IMR-90 (cell line): Measurements from ENCODE around the gene A1BG. TPM values are rescaled to one million over a fixed set of nuclear protein-coding genes. Genes with fewer than 3 reads are reported as not detected.

ENCODE experiments used
- ATAC-seq: fragments of 200-7000 bp; cut with Tn5 transposase; 2 replicates; pipeline ENCODE4 v1.9.1; 2020; ENCODE audit warnings: low read depth, mild to moderate bottlenecking, moderate library complexity
- BruUV-seq: library from RNA; stranded (reverse); fragments of 400-500 nt; replicated peaks from 2 replicates; lab custom pipeline; 2021; lab: Mats Ljungman, UMichigan
- CTCF ChIA-PET: fragments of 300-600 bp; formaldehyde crosslinking; extraction: SDS; loops from one replicate; lab custom pipeline; 2021; ENCODE audit warnings: antibody characterized with exemption; lab: Yijun Ruan, JAX
- POLR2A ChIA-PET: fragments of 300-600 bp; sonication (Branson Sonifier 250); formaldehyde crosslinking; loops from one replicate; lab custom pipeline; 2022; ENCODE audit warnings: antibody characterized with exemption; ENCODE audit not compliant: unreplicated experiment; lab: Charles Lee
- DNase-seq: peaks from one replicate; pipeline ENCODE4 v3.0.0; 2013
- H2AFZ ChIP-seq: replicated peaks from 2 replicates; pipeline ENCODE3; 2013; ENCODE audit warnings: low read length, mild to moderate bottlenecking; ENCODE audit not compliant: poor library complexity
- H2AK5ac ChIP-seq: 2 replicates; pipeline ENCODE4 v1.6.1; 2013; ENCODE audit warnings: low read depth, low read length, inconsistent platforms
- H2AK9ac ChIP-seq: replicated peaks from 2 replicates; pipeline ENCODE3; 2013; ENCODE audit warnings: mild to moderate bottlenecking, low read depth, low read length, moderate library complexity; ENCODE audit not compliant: poor library complexity
- H2BK120ac ChIP-seq: 2 replicates; pipeline ENCODE4 v1.6.1; 2013; ENCODE audit warnings: low read depth, low read length, inconsistent platforms
- H2BK15ac ChIP-seq: 3 replicates; pipeline ENCODE4 v1.6.1; 2013; ENCODE audit warnings: low read depth, low read length, inconsistent platforms
- H2BK20ac ChIP-seq: 2 replicates; pipeline ENCODE4 v1.6.1; 2013; ENCODE audit warnings: low read depth, mild to moderate bottlenecking, inconsistent platforms, low read length, moderate library complexity
- H2BK5ac ChIP-seq: 2 replicates; pipeline ENCODE4 v1.6.1; 2013; ENCODE audit warnings: mild to moderate bottlenecking, low read depth, low read length, inconsistent platforms; ENCODE audit not compliant: poor library complexity, severe bottlenecking
- H3K14ac ChIP-seq: replicated peaks from 2 replicates; pipeline ENCODE4 v1.6.1; 2013; ENCODE audit warnings: low read depth, low read length, inconsistent platforms
- H3K18ac ChIP-seq: 2 replicates; pipeline ENCODE4 v1.6.1; 2013; ENCODE audit warnings: low read depth, low read length, control low read depth
- H3K23ac ChIP-seq: 2 replicates; pipeline ENCODE4 v1.6.1; 2013; ENCODE audit warnings: low read depth, low read length, inconsistent platforms
- H3K27ac ChIP-seq: 2 replicates; pipeline ENCODE4 v1.5.1; 2013; ENCODE audit warnings: mild to moderate bottlenecking, control low read depth, low read length; ENCODE audit not compliant: insufficient read depth
- H3K27me3 ChIP-seq: 2 replicates; pipeline ENCODE4 v1.6.1; 2013; ENCODE audit warnings: low read length; ENCODE audit not compliant: control insufficient read depth, insufficient read depth
- H3K36me3 ChIP-seq: 2 replicates; pipeline ENCODE4 v1.6.1; 2013; ENCODE audit warnings: low read length, mixed read lengths; ENCODE audit not compliant: control insufficient read depth, insufficient read depth
- H3K4ac ChIP-seq: 2 replicates; pipeline ENCODE4 v1.6.1; 2013; ENCODE audit warnings: low read depth, low read length, inconsistent platforms
- H3K4me1 ChIP-seq: 2 replicates; pipeline ENCODE4 v1.6.1; 2013; ENCODE audit warnings: low read length, mixed read lengths; ENCODE audit not compliant: control insufficient read depth, insufficient read depth
- H3K4me2 ChIP-seq: 2 replicates; pipeline ENCODE4 v1.6.1; 2013; ENCODE audit warnings: low read depth, mild to moderate bottlenecking, control low read depth, low read length, moderate library complexity
- H3K4me3 ChIP-seq: 2 replicates; pipeline ENCODE4 v1.5.1; 2013; ENCODE audit warnings: low read depth, mild to moderate bottlenecking, control low read depth, low read length, moderate library complexity; ENCODE audit not compliant: insufficient read depth
- H3K56ac ChIP-seq: 2 replicates; pipeline ENCODE4 v1.6.1; 2013; ENCODE audit warnings: low read length, inconsistent platforms; ENCODE audit not compliant: insufficient read depth; ENCODE audit errors: extremely low read depth
- H3K79me1 ChIP-seq, 2 experiments: 2 replicates each; pipeline ENCODE4 v1.6.1; 2013; ENCODE audit warnings: low read length in 2 of 2, inconsistent platforms in 1 of 2, low read depth in 1 of 2
- H3K9ac ChIP-seq: 2 replicates; pipeline ENCODE4 v1.6.1; 2013; ENCODE audit warnings: low read depth, low read length, control low read depth
- H3K9me1 ChIP-seq: 2 replicates; pipeline ENCODE4 v1.6.1; 2013; ENCODE audit warnings: low read length, inconsistent platforms; ENCODE audit not compliant: insufficient read depth
- H3K9me3 ChIP-seq: 2 replicates; pipeline ENCODE4 v1.6.1; 2013; ENCODE audit warnings: low read length; ENCODE audit not compliant: control insufficient read depth, insufficient read depth
- H4K20me1 ChIP-seq: 2 replicates; pipeline ENCODE4 v1.6.1; 2013; ENCODE audit warnings: low read length, inconsistent platforms; ENCODE audit not compliant: insufficient read depth
- H4K5ac ChIP-seq: 2 replicates; pipeline ENCODE4 v1.6.1; 2013; ENCODE audit warnings: mild to moderate bottlenecking, low read depth, low read length, control low read depth
- H4K8ac ChIP-seq, 2 experiments: 2 replicates each; pipeline ENCODE4 v1.6.1; 2013; ENCODE audit warnings: low read depth in 2 of 2, low read length in 2 of 2, control low read depth in 1 of 2, inconsistent platforms in 1 of 2
- H4K91ac ChIP-seq: 2 replicates; pipeline ENCODE4 v1.6.1; 2013; ENCODE audit warnings: low read depth, low read length, inconsistent platforms; ENCODE audit not compliant: insufficient read depth
- CHD1 ChIP-seq: IDR thresholded peaks from 2 replicates; pipeline ENCODE4 v1.6.1; 2012; ENCODE audit warnings: low read depth, low read length, improper control_type of control experiment
- ELK1 ChIP-seq: fragments of 150-350 bp; IDR thresholded peaks from 2 replicates; pipeline ENCODE4 v1.6.1; 2016; ENCODE audit warnings: low read depth, mild to moderate bottlenecking, low read length, moderate library complexity, borderline replicate concordance
- FOS ChIP-seq: fragments of 150-350 bp; IDR thresholded peaks from 2 replicates; pipeline ENCODE4 v1.6.1; 2016; ENCODE audit warnings: low read depth, low read length
- MAFK ChIP-seq: IDR thresholded peaks from 2 replicates; pipeline ENCODE4 v1.6.1; 2012; ENCODE audit warnings: low read depth, low read length, improper control_type of control experiment
- MAZ ChIP-seq: IDR thresholded peaks from 2 replicates; pipeline ENCODE4 v1.6.1; 2012; ENCODE audit warnings: low read depth, mild to moderate bottlenecking, low read length, improper control_type of control experiment, moderate library complexity, borderline replicate concordance
- MXI1 ChIP-seq: IDR thresholded peaks from 2 replicates; pipeline ENCODE4 v1.6.1; 2012; ENCODE audit warnings: low read depth, mild to moderate bottlenecking, low read length, moderate library complexity, borderline replicate concordance
- POLR2A ChIP-seq: IDR thresholded peaks from 2 replicates; pipeline ENCODE4 v1.6.1; 2012; ENCODE audit warnings: mild to moderate bottlenecking, low read depth, low read length
- RAD21 ChIP-seq: IDR thresholded peaks from 2 replicates; pipeline ENCODE4 v1.6.1; 2012; ENCODE audit warnings: low read length, improper control_type of control experiment
- RFX5 ChIP-seq: IDR thresholded peaks from 2 replicates; pipeline ENCODE4 v1.8.0; 2012; ENCODE audit warnings: low read depth, mild to moderate bottlenecking, low read length, moderate library complexity
- SMC3 ChIP-seq: fragments of 150-350 bp; IDR thresholded peaks from 2 replicates; pipeline ENCODE4 v1.6.1; 2016; ENCODE audit warnings: low read depth, mild to moderate bottlenecking, antibody characterized with exemption, low read length, moderate library complexity
- USF2 ChIP-seq: fragments of 150-350 bp; IDR thresholded peaks from 2 replicates; pipeline ENCODE4 v1.6.1; 2017; ENCODE audit warnings: mild to moderate bottlenecking, antibody characterized with exemption, low read length, low read depth
- WGBS, 2 experiments: methylation state at CpG; one replicate each; pipeline versions ENCODE4 v1.1.5 to v1.1.7; 2013; ENCODE audit warnings: missing lambda C conversion rate in 2 of 2; ENCODE audit not compliant: insufficient read length in 1 of 2; ENCODE audit errors: extremely low coverage in 2 of 2; 5-methylcytosine and 5-hydroxymethylcytosine counted together
- dilution Hi-C: fragments of 300-500 bp; cut with HindIII; formaldehyde crosslinking; loops from one replicate; pipeline ENCODE4 v1.14.3; 2018; ENCODE audit warnings: low sequenced_read_pairs; ENCODE audit not compliant: unreplicated experiment
- in situ Hi-C: fragments of 300-500 bp; cut with MboI; formaldehyde crosslinking; loops from 3 replicates; pipeline ENCODE4 v1.14.3; 2019; ENCODE audit warnings: low sequenced_read_pairs, inconsistent platforms, mixed read lengths
- intact Hi-C: fragments of 100-400 bp; cut with micrococcal nuclease; formaldehyde crosslinking; loops from 2 replicates; pipeline ENCODE4 v1.10.0; 2022
- polyA plus RNA-seq, 3 experiments: library from polyadenylated mRNA; depleted of rRNA; stranded (reverse); fragments of >200 nt; gene quantifications; 2 replicates each; pipeline ENCODE4 v1.2.3, GENCODE V29; 2012; ENCODE audit warnings: low replicate concordance in 1 of 3
- total RNA-seq: library from RNA; depleted of rRNA; stranded (reverse); fragments of >200 nt; gene quantifications from 2 replicates; pipeline ENCODE4 v1.2.3, GENCODE V29; 2012

A1BG gene
- total and polyA plus RNA-seq, 2 of the 4 experiments (the other 2 are of a cell fraction), result 4.5 to 54.5 TPM

GRCh38 chr19:58380662-58381459 is 27.6 kb upstream of the A1BG start, which contains the start of gene ZNF837 (continued):
- peak; percentile 33; the same call in 1 of the 2 replicates for TF ChIP-seq USF2

GRCh38 chr19:58380037-58380661 is 26.9 kb upstream of the A1BG start:
- peak overlapping the region; percentile 95 for H3K4ac ChIP-seq
- H3K18ac ChIP-seq, result no peak overlapping the region
- H4K20me1 ChIP-seq, result no peaks in the 10 kb centered on the region
- peak overlapping the region; percentile 64 for H3K27ac ChIP-seq
- peak overlapping the region; percentile 79 for H3K9ac ChIP-seq
- H3K79me1 ChIP-seq, result peaks cover 14 to 32% of the 10 kb centered on the region in 2 experiments; a peak in 3 of 4 replicates
- intact Hi-C loops, result no loop called here
- no peak overlapping the region for H2BK20ac ChIP-seq
- peak; percentile 2 for ATAC-seq
- H4K91ac ChIP-seq, result peak overlapping the region; percentile 88
- peak overlapping the region; percentile 61 for H4K5ac ChIP-seq
- peaks cover 9% of the 10 kb centered on the region; the same call in 1 of the 2 replicates for H3K4me1 ChIP-seq
- H3K14ac ChIP-seq, result peak overlapping the region; percentile 59
- in situ Hi-C loops, result no loop called here
- H2AFZ ChIP-seq, result peak overlapping the region; percentile 97
- H2AK5ac ChIP-seq, result peak overlapping the region; percentile 89
- H4K8ac ChIP-seq, result peak overlapping the region; percentile 93 to 99
- no peaks in the 10 kb centered on the region for H3K9me3 ChIP-seq
- BruUV-seq, result no TSS peak
- peak overlapping the region; percentile 95 for H3K23ac ChIP-seq
- no peak overlapping the region for H2BK15ac ChIP-seq
- WGBS, 2 experiments, result 1% methylated on average over 14 of the region's 24 CpGs; no CpG with 5 or more reads in 1 of the 2 experiments
- peak overlapping the region; percentile 63 for H2BK5ac ChIP-seq
- POLR2A ChIA-PET, result interaction anchor here (1.0 kb wide), 1 partner anchor 18 kb away, joined by 4 read pairs; the partner anchor contains the start of gene ZNF497
- peak overlapping the region; percentile 89 for H3K4me2 ChIP-seq
- H3K56ac ChIP-seq, result peak overlapping the region; percentile 32; the same call in 1 of the 2 replicates
- no peaks in the 10 kb centered on the region for H3K36me3 ChIP-seq
- H3K27me3 ChIP-seq, result no peaks in the 10 kb centered on the region
- peaks cover 19% of the 10 kb centered on the region for H3K9me1 ChIP-seq
- dilution Hi-C loops, result no loop called here
- peak overlapping the region; percentile 96 for H2AK9ac ChIP-seq
- peak overlapping the region; percentile 56 for H3K4me3 ChIP-seq
- H2BK120ac ChIP-seq, result peak overlapping the region; percentile 47; the same call in 1 of the 2 replicates
- CTCF ChIA-PET, result no interaction called here
- DNase-seq, result no peak
- TF ChIP-seq RAD21, result no peak
- TF ChIP-seq MAZ, result no peak
- no peak for TF ChIP-seq MAFK
- no peak for TF ChIP-seq POLR2A
- TF ChIP-seq MXI1, result no peak
- TF ChIP-seq SMC3, result no peak
- no peak for TF ChIP-seq USF2
- TF ChIP-seq ELK1, result no peak
- no peak for TF ChIP-seq RFX5
- TF ChIP-seq FOS, result no peak
- TF ChIP-seq CHD1, result no peak
